Hepatocyte (in vitro differentiated cells): ENCODE results near the gene IGSF22.

ENCODE experiments used
- EZH2 ChIP-seq: fragments of 200-600 bp; sonication (generic); IDR thresholded peaks from 2 replicates; pipeline ENCODE4 v1.6.1; 2016; ENCODE audit warnings: antibody characterized with exemption, mild to moderate bottlenecking, borderline replicate concordance
- EZH2phosphoT487 ChIP-seq: fragments of 200-600 bp; sonication (generic); IDR thresholded peaks from one replicate; pipeline ENCODE4 v1.6.1; 2018; ENCODE audit warnings: antibody characterized with exemption, mild to moderate bottlenecking, low read depth, moderate library complexity; ENCODE audit not compliant: unreplicated experiment, severe bottlenecking
- TF ChIP-seq, protein P1 (sequence below): fragments of 200-600 bp; sonication (generic); IDR thresholded peaks from 2 replicates; pipeline ENCODE4 v1.5.1; 2016; ENCODE audit warnings: antibody characterized with exemption, mild to moderate bottlenecking; ENCODE audit not compliant: poor library complexity

DNA sequence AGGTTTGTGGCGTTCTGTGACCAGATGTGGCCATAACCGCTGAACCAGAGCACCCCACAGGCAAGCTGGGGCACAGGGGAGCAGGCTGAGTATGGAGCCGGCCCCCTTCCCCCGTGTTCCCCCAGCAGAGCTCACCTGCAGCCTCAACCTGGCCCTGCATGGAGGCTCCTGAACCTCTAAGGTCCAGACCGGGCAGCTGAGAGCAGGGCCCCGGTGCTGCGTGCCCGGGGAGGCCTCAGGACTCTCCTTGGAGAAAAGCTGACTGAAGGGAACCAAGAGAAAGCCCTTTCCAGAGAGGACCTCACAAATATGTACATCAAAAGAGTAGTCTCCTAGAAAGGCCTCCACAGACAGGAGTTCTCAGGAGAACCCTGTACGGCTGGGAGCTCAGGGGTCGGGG is 17.4 kb upstream of the IGSF22 start:
- TF ChIP-seq EZH2 (no peak), EZH2phosphoT487 (no peak)
- TF ChIP-seq, protein P1, sequence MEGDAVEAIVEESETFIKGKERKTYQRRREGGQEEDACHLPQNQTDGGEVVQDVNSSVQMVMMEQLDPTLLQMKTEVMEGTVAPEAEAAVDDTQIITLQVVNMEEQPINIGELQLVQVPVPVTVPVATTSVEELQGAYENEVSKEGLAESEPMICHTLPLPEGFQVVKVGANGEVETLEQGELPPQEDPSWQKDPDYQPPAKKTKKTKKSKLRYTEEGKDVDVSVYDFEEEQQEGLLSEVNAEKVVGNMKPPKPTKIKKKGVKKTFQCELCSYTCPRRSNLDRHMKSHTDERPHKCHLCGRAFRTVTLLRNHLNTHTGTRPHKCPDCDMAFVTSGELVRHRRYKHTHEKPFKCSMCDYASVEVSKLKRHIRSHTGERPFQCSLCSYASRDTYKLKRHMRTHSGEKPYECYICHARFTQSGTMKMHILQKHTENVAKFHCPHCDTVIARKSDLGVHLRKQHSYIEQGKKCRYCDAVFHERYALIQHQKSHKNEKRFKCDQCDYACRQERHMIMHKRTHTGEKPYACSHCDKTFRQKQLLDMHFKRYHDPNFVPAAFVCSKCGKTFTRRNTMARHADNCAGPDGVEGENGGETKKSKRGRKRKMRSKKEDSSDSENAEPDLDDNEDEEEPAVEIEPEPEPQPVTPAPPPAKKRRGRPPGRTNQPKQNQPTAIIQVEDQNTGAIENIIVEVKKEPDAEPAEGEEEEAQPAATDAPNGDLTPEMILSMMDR = no peak
